Right lobe of liver (tissue), 4 donors: ENCODE results near the gene ZNF697.

Experiments
- CTCF ChIP-seq, 4 donors: fragments of 200-600 bp in 3 of 4; fragments of 450-650 bp in 1 of 4; IDR thresholded peaks; one replicate each; pipeline versions ENCODE4 v1.5.1 to v1.8.0; 2016 to 2022; ENCODE audit warnings: antibody characterized with exemption in 4 of 4, mild to moderate bottlenecking in 2 of 4
- POLR2A ChIP-seq: fragments of 450-650 bp; IDR thresholded peaks from one replicate; pipeline ENCODE4 v1.6.1; 2017; ENCODE audit warnings: antibody characterized with exemption, mild to moderate bottlenecking
- donor health status: DM: no; HTN: no; CAD: no.
- donor health status: DM: no; HTN: no; CAD: no.
- donor health status: DM: no; HTN: yes; CAD: no.

GRCh38 chr1:119588621-119589020, 59.4 kb downstream of the ZNF697 start:
- TF ChIP-seq POLR2A: no peak
- TF ChIP-seq CTCF (IDR thresholded peaks at IDR 0.05): no peak
